ENCODE results near the gene KRTAP9-2.
A peak's percentile ranks its signal among the peaks of the same experiment; 100 is the strongest.
"Not testable (repeated sequence)": the region's sequence is repeated elsewhere in the genome, so short reads cannot be mapped to it uniquely, and the experiment has no call there.

KRTAP9-2 gene

GRCh38 chr17:41226598-41227095 lies at the start of gene KRTAP9-2:
Gene KRTAP9-2 (plus strand): TSS chr17:41226648. CDS start chr17:41226655, 7 bp downstream.
- not testable (repeated sequence) for DNase-seq

- no peak for DNase-seq
These were observed 49.6 kb upstream of the KRTAP9-2 start for GRCh38 chr17:41176744-41177387.

GRCh38 chr17:41177727-41178271 lies 48.6 kb upstream of the KRTAP9-2 start, which contains the start of gene KRTAP4-2:
Gene KRTAP4-2 (minus strand): TSS chr17:41178221. CDS start chr17:41178164, 57 bp downstream.
- no peak for DNase-seq

- no peak for DNase-seq
These were observed 48.1 kb upstream of the KRTAP9-2 start for GRCh38 chr17:41178341-41178740.

GRCh38 chr17:41178843-41179616 lies 47.4 kb upstream of the KRTAP9-2 start:
- no peak for DNase-seq

GRCh38 chr17:41184480-41184961 lies 41.9 kb upstream of the KRTAP9-2 start, which contains the start of gene KRTAP4-1:
Gene KRTAP4-1 (minus strand): TSS chr17:41184911. CDS start chr17:41184854, 57 bp downstream.
- no peak for DNase-seq

GRCh38 chr17:41185001-41185400 lies 41.4 kb upstream of the KRTAP9-2 start:
- no peak for DNase-seq

- DNase-seq = no peak
These were observed 39.6 kb upstream of the KRTAP9-2 start for GRCh38 chr17:41186872-41187271.

- not testable (repeated sequence) for DNase-seq
These were observed 36.6 kb upstream of the KRTAP9-2 start, which contains the start of gene KRTAP9-1 for GRCh38 chr17:41189837-41190318. Gene KRTAP9-1 (plus strand): TSS chr17:41189887. CDS start chr17:41189887, 0 bp downstream.

GRCh38 chr17:41190328-41190727 lies 36.1 kb upstream of the KRTAP9-2 start:
- no peak for DNase-seq

- DNase-seq = no peak
These were observed 30.4 kb upstream of the KRTAP9-2 start for GRCh38 chr17:41196068-41196467.

- no peak for DNase-seq
These were observed 26.9 kb upstream of the KRTAP9-2 start for GRCh38 chr17:41199421-41200078.

- DNase-seq = no peak
These were observed 14.5 kb upstream of the KRTAP9-2 start for GRCh38 chr17:41211845-41212466.

GRCh38 chr17:41212524-41213169 lies 13.8 kb upstream of the KRTAP9-2 start:
- peak; percentile 1 for DNase-seq

GRCh38 chr17:41215681-41216080 lies 10.8 kb upstream of the KRTAP9-2 start:
- no peak for DNase-seq

GRCh38 chr17:41223821-41224220 lies 2.6 kb upstream of the KRTAP9-2 start:
- no peak for DNase-seq

GRCh38 chr17:41226051-41226450 lies 397 bp upstream of the KRTAP9-2 start:
- DNase-seq = no peak

GRCh38 chr17:41230094-41230493 lies 3.6 kb downstream of the KRTAP9-2 start:
- DNase-seq = no peak

GRCh38 chr17:41231731-41232130 lies 5.3 kb downstream of the KRTAP9-2 start:
- DNase-seq = no peak

GRCh38 chr17:41232399-41233105 lies 6.1 kb downstream of the KRTAP9-2 start, which contains the start of gene KRTAP9-3:
Gene KRTAP9-3 (plus strand): TSS chr17:41232449. CDS start chr17:41232502, 53 bp downstream.
- not testable (repeated sequence) for DNase-seq

GRCh38 chr17:41237116-41237515 lies 10.7 kb downstream of the KRTAP9-2 start:
- not testable (repeated sequence) for DNase-seq

Data from NCI-H1417 treated with DMSO at 0.1 percent for 48 hours (cell line).